GM23338 (cell line): ENCODE measurements around the gene P3H4.

Experiments
- EZH2 ChIP-seq: fragments of 200-600 bp; sonication (generic); IDR thresholded peaks from one replicate; pipeline ENCODE4 v1.8.0; 2017; ENCODE audit warnings: antibody characterized with exemption, mild to moderate bottlenecking, low read depth; ENCODE audit not compliant: unreplicated experiment
- EZH2phosphoT487 ChIP-seq: fragments of 200-600 bp; sonication (generic); IDR thresholded peaks from one replicate; pipeline ENCODE4 v1.8.1; 2018; ENCODE audit warnings: antibody characterized with exemption; ENCODE audit not compliant: unreplicated experiment
- JUNB ChIP-seq: IDR thresholded peaks from one replicate; pipeline ENCODE4 v1.6.1; 2016; ENCODE audit warnings: antibody characterized with exemption; ENCODE audit not compliant: unreplicated experiment
- POLR2AphosphoS5 ChIP-seq: IDR thresholded peaks from 2 replicates; pipeline ENCODE4 v1.6.1; 2016; ENCODE audit warnings: antibody characterized with exemption, low read depth
- TF ChIP-seq, protein P1 (sequence below), 2 experiments: fragments of 200-600 bp in 1 of 2; sonication (generic) in 1 of 2; conservative IDR thresholded peaks; 2 replicates each; pipeline versions ENCODE4 v1.5.1 to v1.6.1; 2016 to 2017; ENCODE audit warnings: antibody characterized with exemption in 2 of 2, low read depth in 2 of 2, mild to moderate bottlenecking in 2 of 2, moderate library complexity in 1 of 2
- TF ChIP-seq, protein P2 (sequence below): IDR thresholded peaks from 2 replicates; pipeline ENCODE4 v1.6.1; 2016; ENCODE audit warnings: antibody characterized with exemption
- TF ChIP-seq, protein P3 (sequence below): IDR thresholded peaks from one replicate; pipeline ENCODE4 v1.6.1; 2018; ENCODE audit warnings: antibody characterized with exemption; ENCODE audit not compliant: unreplicated experiment
- TF ChIP-seq, protein P4 (sequence below): fragments of 250-450 bp; sonication (Bioruptor Pico); IDR thresholded peaks from 2 replicates; pipeline ENCODE4 v1.5.0; 2020; ENCODE audit warnings: mild to moderate bottlenecking, moderate library complexity

DNA sequence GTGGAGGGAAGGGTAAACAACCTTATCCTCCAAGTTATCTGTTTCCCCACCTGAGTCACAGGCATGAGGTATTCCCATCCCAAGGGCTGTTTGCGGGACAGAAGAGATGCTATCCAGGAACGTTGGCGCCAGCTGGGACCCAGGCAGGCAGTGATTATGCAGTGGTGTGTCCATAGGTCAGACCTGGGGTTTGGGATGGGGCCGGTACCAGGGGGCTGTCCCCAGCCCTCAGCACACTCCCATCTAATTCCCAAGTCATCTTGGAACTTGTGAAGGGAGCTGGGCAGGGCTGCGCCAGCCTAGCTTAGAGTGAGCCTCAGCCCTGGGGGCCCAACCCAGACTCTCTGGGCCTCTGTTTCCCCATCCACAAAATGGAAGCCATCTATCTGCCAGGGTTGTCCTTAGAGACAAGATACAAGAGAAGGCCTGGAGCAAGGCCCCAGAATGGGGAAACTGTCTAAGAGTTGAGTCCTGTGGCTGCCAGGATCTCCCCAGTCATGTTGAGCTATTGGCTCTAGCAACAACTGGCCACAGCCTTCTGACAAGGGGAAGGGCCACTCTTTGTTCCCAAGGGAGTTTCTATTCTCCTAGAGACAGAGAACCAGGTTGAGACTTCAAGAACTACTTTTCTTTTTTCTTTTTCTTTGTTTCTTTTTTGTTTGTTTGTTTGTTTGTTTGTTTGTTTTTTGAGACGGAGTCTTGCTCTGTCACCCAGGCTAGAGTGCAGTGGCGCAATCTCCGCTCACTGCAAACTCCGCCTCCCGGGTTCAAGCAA lies 15.4 kb downstream of the P3H4 start:
- TF ChIP-seq, protein P1, sequence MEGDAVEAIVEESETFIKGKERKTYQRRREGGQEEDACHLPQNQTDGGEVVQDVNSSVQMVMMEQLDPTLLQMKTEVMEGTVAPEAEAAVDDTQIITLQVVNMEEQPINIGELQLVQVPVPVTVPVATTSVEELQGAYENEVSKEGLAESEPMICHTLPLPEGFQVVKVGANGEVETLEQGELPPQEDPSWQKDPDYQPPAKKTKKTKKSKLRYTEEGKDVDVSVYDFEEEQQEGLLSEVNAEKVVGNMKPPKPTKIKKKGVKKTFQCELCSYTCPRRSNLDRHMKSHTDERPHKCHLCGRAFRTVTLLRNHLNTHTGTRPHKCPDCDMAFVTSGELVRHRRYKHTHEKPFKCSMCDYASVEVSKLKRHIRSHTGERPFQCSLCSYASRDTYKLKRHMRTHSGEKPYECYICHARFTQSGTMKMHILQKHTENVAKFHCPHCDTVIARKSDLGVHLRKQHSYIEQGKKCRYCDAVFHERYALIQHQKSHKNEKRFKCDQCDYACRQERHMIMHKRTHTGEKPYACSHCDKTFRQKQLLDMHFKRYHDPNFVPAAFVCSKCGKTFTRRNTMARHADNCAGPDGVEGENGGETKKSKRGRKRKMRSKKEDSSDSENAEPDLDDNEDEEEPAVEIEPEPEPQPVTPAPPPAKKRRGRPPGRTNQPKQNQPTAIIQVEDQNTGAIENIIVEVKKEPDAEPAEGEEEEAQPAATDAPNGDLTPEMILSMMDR (conservative IDR thresholded peaks at IDR 0.05; ENCODE audit: low read depth in 2 of 2) = no peak
- TF ChIP-seq POLR2AphosphoS5 (no peak), EZH2phosphoT487 (no peak), EZH2 (no peak), JUNB (no peak)
- TF ChIP-seq, protein P2, sequence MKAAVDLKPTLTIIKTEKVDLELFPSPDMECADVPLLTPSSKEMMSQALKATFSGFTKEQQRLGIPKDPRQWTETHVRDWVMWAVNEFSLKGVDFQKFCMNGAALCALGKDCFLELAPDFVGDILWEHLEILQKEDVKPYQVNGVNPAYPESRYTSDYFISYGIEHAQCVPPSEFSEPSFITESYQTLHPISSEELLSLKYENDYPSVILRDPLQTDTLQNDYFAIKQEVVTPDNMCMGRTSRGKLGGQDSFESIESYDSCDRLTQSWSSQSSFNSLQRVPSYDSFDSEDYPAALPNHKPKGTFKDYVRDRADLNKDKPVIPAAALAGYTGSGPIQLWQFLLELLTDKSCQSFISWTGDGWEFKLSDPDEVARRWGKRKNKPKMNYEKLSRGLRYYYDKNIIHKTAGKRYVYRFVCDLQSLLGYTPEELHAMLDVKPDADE = no peak
- TF ChIP-seq, protein P3, sequence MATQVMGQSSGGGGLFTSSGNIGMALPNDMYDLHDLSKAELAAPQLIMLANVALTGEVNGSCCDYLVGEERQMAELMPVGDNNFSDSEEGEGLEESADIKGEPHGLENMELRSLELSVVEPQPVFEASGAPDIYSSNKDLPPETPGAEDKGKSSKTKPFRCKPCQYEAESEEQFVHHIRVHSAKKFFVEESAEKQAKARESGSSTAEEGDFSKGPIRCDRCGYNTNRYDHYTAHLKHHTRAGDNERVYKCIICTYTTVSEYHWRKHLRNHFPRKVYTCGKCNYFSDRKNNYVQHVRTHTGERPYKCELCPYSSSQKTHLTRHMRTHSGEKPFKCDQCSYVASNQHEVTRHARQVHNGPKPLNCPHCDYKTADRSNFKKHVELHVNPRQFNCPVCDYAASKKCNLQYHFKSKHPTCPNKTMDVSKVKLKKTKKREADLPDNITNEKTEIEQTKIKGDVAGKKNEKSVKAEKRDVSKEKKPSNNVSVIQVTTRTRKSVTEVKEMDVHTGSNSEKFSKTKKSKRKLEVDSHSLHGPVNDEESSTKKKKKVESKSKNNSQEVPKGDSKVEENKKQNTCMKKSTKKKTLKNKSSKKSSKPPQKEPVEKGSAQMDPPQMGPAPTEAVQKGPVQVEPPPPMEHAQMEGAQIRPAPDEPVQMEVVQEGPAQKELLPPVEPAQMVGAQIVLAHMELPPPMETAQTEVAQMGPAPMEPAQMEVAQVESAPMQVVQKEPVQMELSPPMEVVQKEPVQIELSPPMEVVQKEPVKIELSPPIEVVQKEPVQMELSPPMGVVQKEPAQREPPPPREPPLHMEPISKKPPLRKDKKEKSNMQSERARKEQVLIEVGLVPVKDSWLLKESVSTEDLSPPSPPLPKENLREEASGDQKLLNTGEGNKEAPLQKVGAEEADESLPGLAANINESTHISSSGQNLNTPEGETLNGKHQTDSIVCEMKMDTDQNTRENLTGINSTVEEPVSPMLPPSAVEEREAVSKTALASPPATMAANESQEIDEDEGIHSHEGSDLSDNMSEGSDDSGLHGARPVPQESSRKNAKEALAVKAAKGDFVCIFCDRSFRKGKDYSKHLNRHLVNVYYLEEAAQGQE = no peak
- TF ChIP-seq, protein P4, sequence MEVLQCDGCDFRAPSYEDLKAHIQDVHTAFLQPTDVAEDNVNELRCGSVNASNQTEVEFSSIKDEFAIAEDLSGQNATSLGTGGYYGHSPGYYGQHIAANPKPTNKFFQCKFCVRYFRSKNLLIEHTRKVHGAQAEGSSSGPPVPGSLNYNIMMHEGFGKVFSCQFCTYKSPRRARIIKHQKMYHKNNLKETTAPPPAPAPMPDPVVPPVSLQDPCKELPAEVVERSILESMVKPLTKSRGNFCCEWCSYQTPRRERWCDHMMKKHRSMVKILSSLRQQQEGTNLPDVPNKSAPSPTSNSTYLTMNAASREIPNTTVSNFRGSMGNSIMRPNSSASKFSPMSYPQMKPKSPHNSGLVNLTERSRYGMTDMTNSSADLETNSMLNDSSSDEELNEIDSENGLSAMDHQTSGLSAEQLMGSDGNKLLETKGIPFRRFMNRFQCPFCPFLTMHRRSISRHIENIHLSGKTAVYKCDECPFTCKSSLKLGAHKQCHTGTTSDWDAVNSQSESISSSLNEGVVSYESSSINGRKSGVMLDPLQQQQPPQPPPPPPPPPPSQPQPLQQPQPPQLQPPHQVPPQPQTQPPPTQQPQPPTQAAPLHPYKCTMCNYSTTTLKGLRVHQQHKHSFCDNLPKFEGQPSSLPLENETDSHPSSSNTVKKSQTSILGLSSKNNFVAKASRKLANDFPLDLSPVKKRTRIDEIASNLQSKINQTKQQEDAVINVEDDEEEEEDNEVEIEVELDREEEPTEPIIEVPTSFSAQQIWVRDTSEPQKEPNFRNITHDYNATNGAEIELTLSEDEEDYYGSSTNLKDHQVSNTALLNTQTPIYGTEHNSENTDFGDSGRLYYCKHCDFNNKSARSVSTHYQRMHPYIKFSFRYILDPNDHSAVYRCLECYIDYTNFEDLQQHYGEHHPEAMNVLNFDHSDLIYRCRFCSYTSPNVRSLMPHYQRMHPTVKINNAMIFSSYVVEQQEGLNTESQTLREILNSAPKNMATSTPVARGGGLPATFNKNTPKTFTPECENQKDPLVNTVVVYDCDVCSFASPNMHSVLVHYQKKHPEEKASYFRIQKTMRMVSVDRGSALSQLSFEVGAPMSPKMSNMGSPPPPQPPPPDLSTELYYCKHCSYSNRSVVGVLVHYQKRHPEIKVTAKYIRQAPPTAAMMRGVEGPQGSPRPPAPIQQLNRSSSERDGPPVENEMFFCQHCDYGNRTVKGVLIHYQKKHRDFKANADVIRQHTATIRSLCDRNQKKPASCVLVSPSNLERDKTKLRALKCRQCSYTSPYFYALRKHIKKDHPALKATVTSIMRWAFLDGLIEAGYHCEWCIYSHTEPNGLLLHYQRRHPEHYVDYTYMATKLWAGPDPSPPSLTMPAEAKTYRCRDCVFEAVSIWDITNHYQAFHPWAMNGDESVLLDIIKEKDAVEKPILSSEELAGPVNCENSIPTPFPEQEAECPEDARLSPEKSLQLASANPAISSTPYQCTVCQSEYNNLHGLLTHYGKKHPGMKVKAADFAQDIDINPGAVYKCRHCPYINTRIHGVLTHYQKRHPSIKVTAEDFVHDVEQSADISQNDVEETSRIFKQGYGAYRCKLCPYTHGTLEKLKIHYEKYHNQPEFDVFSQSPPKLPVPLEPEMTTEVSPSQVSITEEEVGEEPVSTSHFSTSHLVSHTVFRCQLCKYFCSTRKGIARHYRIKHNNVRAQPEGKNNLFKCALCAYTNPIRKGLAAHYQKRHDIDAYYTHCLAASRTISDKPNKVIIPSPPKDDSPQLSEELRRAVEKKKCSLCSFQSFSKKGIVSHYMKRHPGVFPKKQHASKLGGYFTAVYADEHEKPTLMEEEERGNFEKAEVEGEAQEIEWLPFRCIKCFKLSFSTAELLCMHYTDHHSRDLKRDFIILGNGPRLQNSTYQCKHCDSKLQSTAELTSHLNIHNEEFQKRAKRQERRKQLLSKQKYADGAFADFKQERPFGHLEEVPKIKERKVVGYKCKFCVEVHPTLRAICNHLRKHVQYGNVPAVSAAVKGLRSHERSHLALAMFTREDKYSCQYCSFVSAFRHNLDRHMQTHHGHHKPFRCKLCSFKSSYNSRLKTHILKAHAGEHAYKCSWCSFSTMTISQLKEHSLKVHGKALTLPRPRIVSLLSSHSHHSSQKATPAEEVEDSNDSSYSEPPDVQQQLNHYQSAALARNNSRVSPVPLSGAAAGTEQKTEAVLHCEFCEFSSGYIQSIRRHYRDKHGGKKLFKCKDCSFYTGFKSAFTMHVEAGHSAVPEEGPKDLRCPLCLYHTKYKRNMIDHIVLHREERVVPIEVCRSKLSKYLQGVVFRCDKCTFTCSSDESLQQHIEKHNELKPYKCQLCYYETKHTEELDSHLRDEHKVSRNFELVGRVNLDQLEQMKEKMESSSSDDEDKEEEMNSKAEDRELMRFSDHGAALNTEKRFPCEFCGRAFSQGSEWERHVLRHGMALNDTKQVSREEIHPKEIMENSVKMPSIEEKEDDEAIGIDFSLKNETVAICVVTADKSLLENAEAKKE (CRISPR knock-in tag) = no peak
